Breast epithelium (tissue), 3 donors: ENCODE results near the gene UMAD1.

Source experiments
- POLR2A ChIP-seq: fragments of 450-650 bp; IDR thresholded peaks from one replicate; pipeline ENCODE4 v1.6.1; 2016; ENCODE audit warnings: antibody characterized with exemption, mild to moderate bottlenecking, moderate library complexity
- TF ChIP-seq, protein P1 (sequence below), 3 donors: fragments of 450-650 bp; IDR thresholded peaks; one replicate each; pipeline ENCODE4 v1.5.1; 2016 to 2017; ENCODE audit warnings: antibody characterized with exemption in 3 of 3, mild to moderate bottlenecking in 3 of 3, moderate library complexity in 3 of 3

DNA sequence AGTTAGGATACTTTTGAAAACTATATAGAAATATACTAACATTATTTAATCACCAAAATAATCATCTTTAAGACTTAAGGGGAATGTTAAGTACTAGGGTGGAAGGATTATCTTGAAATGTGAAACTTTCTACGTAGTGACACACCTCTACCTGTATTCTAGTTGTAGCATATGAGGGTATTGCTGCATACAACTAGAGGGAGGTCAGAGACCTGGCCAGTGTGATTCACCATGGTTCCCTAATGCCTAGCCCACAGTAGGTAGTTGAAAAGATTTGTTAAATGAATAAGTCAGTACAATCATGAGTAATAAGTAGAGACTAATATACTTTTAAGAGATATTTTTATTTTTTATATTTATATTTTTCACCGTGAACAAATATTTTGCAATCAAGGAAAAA lies 162.0 kb downstream of the UMAD1 start:
- no peak for TF ChIP-seq POLR2A
- TF ChIP-seq, protein P1, sequence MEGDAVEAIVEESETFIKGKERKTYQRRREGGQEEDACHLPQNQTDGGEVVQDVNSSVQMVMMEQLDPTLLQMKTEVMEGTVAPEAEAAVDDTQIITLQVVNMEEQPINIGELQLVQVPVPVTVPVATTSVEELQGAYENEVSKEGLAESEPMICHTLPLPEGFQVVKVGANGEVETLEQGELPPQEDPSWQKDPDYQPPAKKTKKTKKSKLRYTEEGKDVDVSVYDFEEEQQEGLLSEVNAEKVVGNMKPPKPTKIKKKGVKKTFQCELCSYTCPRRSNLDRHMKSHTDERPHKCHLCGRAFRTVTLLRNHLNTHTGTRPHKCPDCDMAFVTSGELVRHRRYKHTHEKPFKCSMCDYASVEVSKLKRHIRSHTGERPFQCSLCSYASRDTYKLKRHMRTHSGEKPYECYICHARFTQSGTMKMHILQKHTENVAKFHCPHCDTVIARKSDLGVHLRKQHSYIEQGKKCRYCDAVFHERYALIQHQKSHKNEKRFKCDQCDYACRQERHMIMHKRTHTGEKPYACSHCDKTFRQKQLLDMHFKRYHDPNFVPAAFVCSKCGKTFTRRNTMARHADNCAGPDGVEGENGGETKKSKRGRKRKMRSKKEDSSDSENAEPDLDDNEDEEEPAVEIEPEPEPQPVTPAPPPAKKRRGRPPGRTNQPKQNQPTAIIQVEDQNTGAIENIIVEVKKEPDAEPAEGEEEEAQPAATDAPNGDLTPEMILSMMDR (IDR thresholded peaks at IDR 0.05), result no peak
